Measurements from ENCODE around the gene VPS33B.

Gene VPS33B

GRCh38 chr15:90950676-90951075 lies 71.7 kb downstream of the VPS33B start:
- no peak overlapping the region for H3K4me2 ChIP-seq (ENCODE audit: low read depth, low read length, poor library complexity, severe bottlenecking)

GRCh38 chr15:90949979-90950675 lies 72.3 kb downstream of the VPS33B start:
- no peaks in the 10 kb centered on the region for H3K9me3 ChIP-seq (ENCODE audit: insufficient read depth, low read length)
- no peaks in the 10 kb centered on the region for H3K36me3 ChIP-seq (ENCODE audit: low read length)
- H3K27ac ChIP-seq (ENCODE audit: low read depth, low read length), result no peak overlapping the region
- H3K79me2 ChIP-seq (ENCODE audit: insufficient read depth, low read length), result no peaks in the 10 kb centered on the region
- TF ChIP-seq CTCF (IDR thresholded peaks at IDR 0.05; ENCODE audit: insufficient read depth, low read length, poor library complexity, severe bottlenecking) (no peak), EZH2phosphoT487 (conservative IDR thresholded peaks at IDR 0.05; ENCODE audit: low read length) (no peak)
- no peaks in the 10 kb centered on the region for H3K9me2 ChIP-seq (replicated peaks; ENCODE audit: insufficient read depth, low read length)
- H3K4me3 ChIP-seq (ENCODE audit: insufficient read depth, low read length, poor library complexity, severe bottlenecking), result no peak overlapping the region
- no peak overlapping the region for H3K4me2 ChIP-seq (ENCODE audit: low read depth, low read length, poor library complexity, severe bottlenecking)
- no peak overlapping the region for H2AFZ ChIP-seq (ENCODE audit: low read depth, low read length, severe bottlenecking)
- H3F3A ChIP-seq (ENCODE audit: insufficient read depth), result peaks cover 14% of the 10 kb centered on the region
- H3K27me3 ChIP-seq (ENCODE audit: low read length), result no peaks in the 10 kb centered on the region
- H3K9ac ChIP-seq (ENCODE audit: low read length), result no peak overlapping the region
- H4K20me1 ChIP-seq (ENCODE audit: low read depth, low read length), result no peaks in the 10 kb centered on the region

More at GRCh38 chr15:90950676-90951075, 71.7 kb downstream of the VPS33B start:
- H3K27me3 ChIP-seq (ENCODE audit: low read length), result no peaks in the 10 kb centered on the region
- H2AFZ ChIP-seq (ENCODE audit: low read depth, low read length, severe bottlenecking), result no peak overlapping the region
- TF ChIP-seq CTCF (IDR thresholded peaks at IDR 0.05; ENCODE audit: insufficient read depth, low read length, poor library complexity, severe bottlenecking) (no peak), EZH2phosphoT487 (conservative IDR thresholded peaks at IDR 0.05; ENCODE audit: low read length) (no peak)
- H3K9me3 ChIP-seq (ENCODE audit: insufficient read depth, low read length), result no peaks in the 10 kb centered on the region
- H3F3A ChIP-seq (ENCODE audit: insufficient read depth), result peaks cover 19% of the 10 kb centered on the region
- no peaks in the 10 kb centered on the region; the same call in 1 of the 2 replicates for H3K79me2 ChIP-seq (ENCODE audit: insufficient read depth, low read length)
- no peaks in the 10 kb centered on the region for H3K36me3 ChIP-seq (ENCODE audit: low read length)
- no peaks in the 10 kb centered on the region for H3K9me2 ChIP-seq (replicated peaks; ENCODE audit: insufficient read depth, low read length)
- no peaks in the 10 kb centered on the region for H4K20me1 ChIP-seq (ENCODE audit: low read depth, low read length)
- H3K9ac ChIP-seq (ENCODE audit: low read length), result no peak overlapping the region
- H3K4me3 ChIP-seq (ENCODE audit: insufficient read depth, low read length, poor library complexity, severe bottlenecking), result no peak overlapping the region
- H3K27ac ChIP-seq (ENCODE audit: low read depth, low read length), result no peak overlapping the region

Data from SU-DHL-6 (cell line).